ENCODE measurements around the gene LBHD2. TPM values are rescaled to one million over a fixed set of nuclear protein-coding genes. Genes with fewer than 3 reads are reported as not detected.

Gene LBHD2
- total and polyA plus RNA-seq, 7 donors: 0.17 TPM; not detected in 6

DNA sequence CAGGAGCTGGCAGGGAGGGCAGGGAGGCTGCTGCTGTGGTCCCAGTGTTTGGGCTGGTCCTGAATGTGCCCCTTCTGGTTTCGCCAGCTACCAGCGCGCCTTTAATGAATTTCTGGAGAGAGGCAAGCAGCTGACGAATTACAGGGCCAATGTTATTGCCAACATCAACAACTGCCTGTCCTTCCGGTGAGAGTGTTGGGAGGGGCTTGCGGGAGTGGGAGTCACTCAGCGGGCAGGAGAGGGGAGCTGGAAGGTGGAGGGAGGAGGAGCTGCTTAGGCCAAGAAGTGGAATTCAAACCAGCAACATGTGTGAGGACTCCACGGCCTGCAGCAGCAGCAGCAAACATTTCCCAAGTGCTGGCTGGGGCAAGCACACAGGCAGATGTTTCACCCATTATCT is 47.0 kb downstream of the LBHD2 start:
- H3K27ac ChIP-seq: peak overlapping the region; percentile 49 to 74 (median 66)
- peaks cover 0 to 69% (median 48%) of the 10 kb centered on the region in 4 donors for H3K4me1 ChIP-seq
- DNase-seq: peak; percentile 89

GRCh38 chr14:103131580-103131979 is 47.6 kb downstream of the LBHD2 start:
- peak; percentile 67 for DNase-seq
- H3K27me3 ChIP-seq: no peaks in the 10 kb centered on the region
- H3K4me1 ChIP-seq: peaks cover 0 to 69% (median 44%) of the 10 kb centered on the region in 4 donors
- intact Hi-C loops (cut with DNase I): no loop called here
- H3K36me3 ChIP-seq: peaks cover 0 to 51% (median 5%) of the 10 kb centered on the region in 4 donors
- H3K9me3 ChIP-seq: no peaks in the 10 kb centered on the region
- 94 to 95% methylated on average over 9 of the region's 9 CpGs for WGBS, 2 donors
- peak overlapping the region; percentile 49 to 74 (median 66) for H3K27ac ChIP-seq
- TF ChIP-seq POLR2AphosphoS5 (IDR thresholded peaks at IDR 0.05) (no peak), EP300 (IDR thresholded peaks at IDR 0.05) (no peak)
- TF ChIP-seq, protein P1, sequence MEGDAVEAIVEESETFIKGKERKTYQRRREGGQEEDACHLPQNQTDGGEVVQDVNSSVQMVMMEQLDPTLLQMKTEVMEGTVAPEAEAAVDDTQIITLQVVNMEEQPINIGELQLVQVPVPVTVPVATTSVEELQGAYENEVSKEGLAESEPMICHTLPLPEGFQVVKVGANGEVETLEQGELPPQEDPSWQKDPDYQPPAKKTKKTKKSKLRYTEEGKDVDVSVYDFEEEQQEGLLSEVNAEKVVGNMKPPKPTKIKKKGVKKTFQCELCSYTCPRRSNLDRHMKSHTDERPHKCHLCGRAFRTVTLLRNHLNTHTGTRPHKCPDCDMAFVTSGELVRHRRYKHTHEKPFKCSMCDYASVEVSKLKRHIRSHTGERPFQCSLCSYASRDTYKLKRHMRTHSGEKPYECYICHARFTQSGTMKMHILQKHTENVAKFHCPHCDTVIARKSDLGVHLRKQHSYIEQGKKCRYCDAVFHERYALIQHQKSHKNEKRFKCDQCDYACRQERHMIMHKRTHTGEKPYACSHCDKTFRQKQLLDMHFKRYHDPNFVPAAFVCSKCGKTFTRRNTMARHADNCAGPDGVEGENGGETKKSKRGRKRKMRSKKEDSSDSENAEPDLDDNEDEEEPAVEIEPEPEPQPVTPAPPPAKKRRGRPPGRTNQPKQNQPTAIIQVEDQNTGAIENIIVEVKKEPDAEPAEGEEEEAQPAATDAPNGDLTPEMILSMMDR (IDR thresholded peaks at IDR 0.05): no peak
- H3K4me3 ChIP-seq: no peak overlapping the region

More for the DNA sequence above, 47.0 kb downstream of the LBHD2 start:
- TF ChIP-seq POLR2AphosphoS5 (IDR thresholded peaks at IDR 0.05): peak in 3 of 4 donors; percentile 37 to 58 (median 52)
- no peak for TF ChIP-seq EP300 (IDR thresholded peaks at IDR 0.05)
- Histone ChIP-seq H3K9me3 (no peaks in the 10 kb centered on the region), H3K36me3 (peaks cover 0 to 46% (median 5%) of the 10 kb centered on the region in 4 donors), H3K27me3 (no peaks in the 10 kb centered on the region), H3K4me3 (no peak overlapping the region)
- intact Hi-C loops (cut with DNase I): no loop called here
- WGBS, 2 donors: 60 to 74% methylated on average over 8 of the region's 8 CpGs

GRCh38 chr14:103132381-103133209 is 48.6 kb downstream of the LBHD2 start:
- no peak for TF ChIP-seq EP300 (IDR thresholded peaks at IDR 0.05)
- TF ChIP-seq POLR2AphosphoS5 (IDR thresholded peaks at IDR 0.05): peak in 1 of 4 donors; percentile 17
- intact Hi-C loops (cut with DNase I): no loop called here
- no peak for DNase-seq
- WGBS, 2 donors: 63 to 81% methylated on average over 39 of the region's 39 CpGs
- Histone ChIP-seq H3K4me1 (peaks cover 0 to 73% (median 48%) of the 10 kb centered on the region in 4 donors), H3K27me3 (no peaks in the 10 kb centered on the region), H3K4me3 (no peak overlapping the region), H3K27ac (peak overlapping the region in 3 of 4 donors; percentile 63 to 74 (median 68)), H3K36me3 (peaks cover 0 to 51% (median 5%) of the 10 kb centered on the region in 4 donors), H3K9me3 (no peaks in the 10 kb centered on the region)

- no peak overlapping the region for H3K4me3 ChIP-seq
- peaks cover 0 to 51% (median 5%) of the 10 kb centered on the region in 4 donors for H3K36me3 ChIP-seq
- intact Hi-C loops (cut with DNase I): no loop called here
- H3K27me3 ChIP-seq: no peaks in the 10 kb centered on the region
- 90 to 93% methylated on average over 25 of the region's 25 CpGs for WGBS, 2 donors
- no peak for DNase-seq
- no peak overlapping the region for H3K27ac ChIP-seq
- peaks cover 0 to 73% (median 53%) of the 10 kb centered on the region in 4 donors for H3K4me1 ChIP-seq
- TF ChIP-seq POLR2AphosphoS5 (IDR thresholded peaks at IDR 0.05): no peak
- TF ChIP-seq, protein P1 (IDR thresholded peaks at IDR 0.05): no peak
- TF ChIP-seq EP300 (IDR thresholded peaks at IDR 0.05): no peak
- TF ChIP-seq POLR2A (IDR thresholded peaks at IDR 0.05): no peak
- no peaks in the 10 kb centered on the region for H3K9me3 ChIP-seq
Measured at GRCh38 chr14:103133210-103134140, 49.5 kb downstream of the LBHD2 start.

GRCh38 chr14:103134405-103134804 is 50.4 kb downstream of the LBHD2 start:
- TF ChIP-seq EP300 (IDR thresholded peaks at IDR 0.05) (no peak), POLR2A (IDR thresholded peaks at IDR 0.05) (no peak), POLR2AphosphoS5 (IDR thresholded peaks at IDR 0.05) (no peak)
- TF ChIP-seq, protein P1 (IDR thresholded peaks at IDR 0.05): no peak
- Histone ChIP-seq H3K4me1 (peaks cover 0 to 73% (median 58%) of the 10 kb centered on the region in 4 donors), H3K9me3 (no peaks in the 10 kb centered on the region), H3K4me3 (no peak overlapping the region), H3K27me3 (peaks cover 0 to 6% (median 0%) of the 10 kb centered on the region in 3 donors), H3K36me3 (peaks cover 0 to 51% (median 5%) of the 10 kb centered on the region in 4 donors), H3K27ac (no peak overlapping the region)
- DNase-seq: no peak
- intact Hi-C loops (cut with DNase I): no loop called here
- 61 to 70% methylated on average over 2 of the region's 2 CpGs for WGBS, 2 donors
